H1 (cell line): ENCODE data around the gene ACTL8.

Source experiments
- BRCA1 ChIP-seq: IDR thresholded peaks from 2 replicates; pipeline ENCODE4 v1.6.1; 2012; ENCODE audit warnings: low read depth, low read length, improper control_type of control experiment
- CHD1 ChIP-seq: IDR thresholded peaks from 2 replicates; pipeline ENCODE4 v1.6.1; 2012; ENCODE audit warnings: low read depth, low read length, improper control_type of control experiment
- CTCF ChIP-seq, 3 experiments: IDR thresholded peaks; 1 replicate in 2 of 3; 2 replicates in 1 of 3; pipeline versions ENCODE4 v1.5.1 to v1.6.1; 2011; ENCODE audit warnings: low read length in 3 of 3, mild to moderate bottlenecking in 3 of 3, inconsistent platforms in 2 of 3, low read depth in 1 of 3, moderate library complexity in 1 of 3; ENCODE audit not compliant: insufficient read depth in 1 of 3; ENCODE audit errors: control extremely low read depth in 1 of 3
- EGR1 ChIP-seq: IDR thresholded peaks from 2 replicates; pipeline ENCODE4 v1.6.1; 2011; ENCODE audit warnings: low read depth, low read length, borderline replicate concordance
- EP300 ChIP-seq, 2 experiments: IDR thresholded peaks; 1 replicate in 1 of 2; 2 replicates in 1 of 2; pipeline ENCODE4 v1.6.1; 2011 to 2012; ENCODE audit warnings: low read depth in 2 of 2, low read length in 2 of 2, mild to moderate bottlenecking in 2 of 2, borderline replicate concordance in 1 of 2, inconsistent platforms in 1 of 2, moderate library complexity in 1 of 2
- JUND ChIP-seq: IDR thresholded peaks from 2 replicates; pipeline ENCODE4 v1.6.1; 2011; ENCODE audit warnings: mild to moderate bottlenecking, improper control_type of control experiment, low read length
- SP2 ChIP-seq: IDR thresholded peaks from 2 replicates; pipeline ENCODE4 v1.6.1; 2012; ENCODE audit warnings: mild to moderate bottlenecking, low read length, inconsistent platforms

GRCh38 chr1:17745479-17745955 lies 9.6 kb upstream of the ACTL8 start:
- TF ChIP-seq JUND (no peak), CTCF (IDR thresholded peaks at IDR 0.05; ENCODE audit: control extremely low read depth in 1 of 3, insufficient read depth in 1 of 3, low read depth in 1 of 3, low read length in 3 of 3) (no peak), EGR1 (no peak), SP2 (no peak), EP300 (IDR thresholded peaks at IDR 0.05; ENCODE audit: borderline replicate concordance in 1 of 2, low read depth in 2 of 2, low read length in 2 of 2) (no peak), CHD1 (no peak), BRCA1 (no peak)
